AG09309 (cell line): ENCODE data around the gene FARS2.

Experiments used
- DNase-seq: peaks from one replicate; pipeline ENCODE4 v3.0.0-alpha.2; 2010; ENCODE audit warnings: low read depth
- H3K4me3 ChIP-seq: 2 replicates; pipeline ENCODE4 v1.5.1; 2011; ENCODE audit warnings: mild to moderate bottlenecking, low read depth, low read length, moderate library complexity; ENCODE audit not compliant: control insufficient read depth
- TF ChIP-seq, protein P1 (sequence below): IDR thresholded peaks from 2 replicates; pipeline ENCODE4 v1.5.1; 2011; ENCODE audit warnings: mild to moderate bottlenecking, low read depth, low read length, inconsistent platforms; ENCODE audit not compliant: insufficient read depth, control insufficient read depth; ENCODE audit errors: missing control alignments

The FARS2 gene

DNA sequence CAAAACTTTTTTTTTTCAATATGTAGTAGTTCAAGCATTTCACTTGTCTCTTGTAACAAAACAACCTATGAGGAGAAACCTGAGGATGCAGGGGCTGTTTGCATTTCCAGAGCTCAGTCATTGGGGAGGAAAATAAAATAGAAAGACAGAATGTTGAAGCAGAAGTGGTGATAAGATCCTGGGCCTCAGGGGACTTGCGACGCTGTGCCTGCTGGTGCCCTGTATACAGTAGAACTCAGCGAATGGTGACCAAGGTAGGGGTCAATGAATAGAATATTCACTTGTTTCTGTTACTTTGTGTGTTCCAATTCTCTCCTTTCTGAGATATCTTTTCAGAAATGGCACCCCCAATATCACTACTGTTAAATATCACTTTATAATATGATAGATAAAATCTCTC lies 271.6 kb downstream of the FARS2 start:
- no peak for DNase-seq
- H3K4me3 ChIP-seq, result no peak overlapping the region
- TF ChIP-seq, protein P1, sequence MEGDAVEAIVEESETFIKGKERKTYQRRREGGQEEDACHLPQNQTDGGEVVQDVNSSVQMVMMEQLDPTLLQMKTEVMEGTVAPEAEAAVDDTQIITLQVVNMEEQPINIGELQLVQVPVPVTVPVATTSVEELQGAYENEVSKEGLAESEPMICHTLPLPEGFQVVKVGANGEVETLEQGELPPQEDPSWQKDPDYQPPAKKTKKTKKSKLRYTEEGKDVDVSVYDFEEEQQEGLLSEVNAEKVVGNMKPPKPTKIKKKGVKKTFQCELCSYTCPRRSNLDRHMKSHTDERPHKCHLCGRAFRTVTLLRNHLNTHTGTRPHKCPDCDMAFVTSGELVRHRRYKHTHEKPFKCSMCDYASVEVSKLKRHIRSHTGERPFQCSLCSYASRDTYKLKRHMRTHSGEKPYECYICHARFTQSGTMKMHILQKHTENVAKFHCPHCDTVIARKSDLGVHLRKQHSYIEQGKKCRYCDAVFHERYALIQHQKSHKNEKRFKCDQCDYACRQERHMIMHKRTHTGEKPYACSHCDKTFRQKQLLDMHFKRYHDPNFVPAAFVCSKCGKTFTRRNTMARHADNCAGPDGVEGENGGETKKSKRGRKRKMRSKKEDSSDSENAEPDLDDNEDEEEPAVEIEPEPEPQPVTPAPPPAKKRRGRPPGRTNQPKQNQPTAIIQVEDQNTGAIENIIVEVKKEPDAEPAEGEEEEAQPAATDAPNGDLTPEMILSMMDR, result no peak

DNA sequence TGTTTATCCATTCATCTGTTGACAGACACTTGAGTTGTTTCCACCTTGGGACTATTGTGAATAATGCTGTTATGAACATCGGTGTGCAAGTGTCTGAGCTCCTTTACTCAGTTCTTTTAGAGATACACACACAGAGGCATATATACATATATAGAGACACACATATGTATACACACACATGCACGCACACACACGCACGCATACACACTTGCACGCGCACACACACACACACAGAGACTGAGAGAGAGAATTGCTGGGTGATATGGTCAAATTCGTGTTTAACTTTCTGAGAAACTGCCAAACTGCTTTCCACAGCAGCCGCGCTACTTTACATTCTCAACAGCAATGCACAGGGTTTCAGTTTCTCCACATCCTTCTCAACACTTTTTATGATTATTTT lies 273.3 kb downstream of the FARS2 start:
- no peak overlapping the region for H3K4me3 ChIP-seq
- DNase-seq, result no peak
- TF ChIP-seq, protein P1, result no peak

DNA sequence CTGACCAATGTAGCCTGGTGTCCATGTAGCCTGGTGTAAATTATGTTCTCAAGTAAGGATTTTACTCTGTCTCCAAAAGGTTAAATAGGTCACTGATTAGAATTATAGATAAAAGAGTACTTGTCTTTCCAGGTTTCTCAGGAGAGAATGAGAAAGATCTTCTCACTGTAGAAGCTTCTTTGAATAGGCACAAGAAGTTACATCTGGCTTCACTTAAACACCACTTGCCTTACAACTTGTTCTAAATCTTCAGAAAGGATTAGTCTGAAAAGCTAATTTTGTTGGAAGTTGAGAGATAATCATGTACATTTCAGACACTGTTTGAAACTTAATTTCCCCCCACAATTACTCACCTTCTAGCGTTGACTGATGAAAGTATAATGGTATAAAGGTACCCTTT lies 275.3 kb downstream of the FARS2 start:
- DNase-seq, result no peak
- H3K4me3 ChIP-seq, result no peak overlapping the region
- TF ChIP-seq, protein P1, result no peak

DNA sequence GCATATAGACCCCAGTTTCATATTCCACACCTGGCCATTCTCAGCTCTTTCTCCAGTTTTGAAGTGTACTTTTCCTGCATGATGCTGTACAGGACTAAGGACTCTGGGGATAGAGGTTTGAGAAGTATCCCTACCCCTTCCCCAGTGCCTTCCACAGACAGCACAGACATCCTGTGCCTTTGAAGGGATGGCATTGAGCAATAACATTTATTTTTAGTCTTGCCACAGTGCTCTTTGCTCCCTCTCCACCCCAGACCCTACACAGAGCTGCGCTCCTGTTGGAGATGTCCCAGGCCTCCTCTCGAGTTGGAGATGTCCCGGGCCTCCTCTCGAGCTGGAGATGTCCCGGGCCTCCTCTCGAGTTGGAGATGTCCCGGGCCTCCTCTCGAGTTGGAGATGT lies 275.8 kb downstream of the FARS2 start:
- DNase-seq, result no peak
- TF ChIP-seq, protein P1, result no peak
- no peak overlapping the region for H3K4me3 ChIP-seq

DNA sequence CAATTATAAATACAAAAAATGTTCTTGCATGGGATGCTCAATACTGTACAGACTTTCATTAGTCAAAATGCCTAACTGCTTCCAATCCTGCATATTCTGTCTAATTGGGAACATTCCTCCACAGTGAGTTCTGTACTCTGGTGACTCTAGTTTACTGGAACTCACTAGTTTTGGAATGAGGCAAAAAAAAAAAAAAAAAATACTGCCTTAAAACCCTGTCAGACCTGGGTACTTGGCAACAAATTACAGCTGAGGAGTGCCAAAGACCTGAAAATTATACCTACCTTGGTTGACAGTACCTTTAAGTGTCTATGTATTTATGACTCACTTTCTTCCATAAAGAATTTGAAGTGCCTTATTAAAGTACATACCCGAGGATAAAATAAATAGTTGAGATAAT lies 276.7 kb downstream of the FARS2 start:
- TF ChIP-seq, protein P1, result no peak

DNA sequence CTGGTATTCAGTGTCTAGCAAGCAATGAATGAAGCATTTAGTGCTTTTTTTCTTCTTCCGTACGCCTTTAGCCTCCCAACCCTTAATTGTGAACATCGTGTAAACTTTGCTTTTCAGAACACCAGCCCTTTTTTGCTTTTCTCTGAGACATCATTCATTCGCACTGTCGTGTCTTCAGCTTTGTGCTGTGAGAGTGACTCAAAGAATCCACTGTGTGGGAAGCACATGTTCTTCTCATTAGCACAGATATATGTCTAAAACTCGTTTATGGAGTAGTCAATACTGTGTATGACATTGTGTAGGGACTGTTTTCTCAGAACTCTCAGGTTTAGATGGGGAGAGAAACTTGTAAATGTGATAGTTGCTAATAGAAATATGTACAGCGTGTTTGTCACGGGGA lies 279.1 kb downstream of the FARS2 start:
- no peak overlapping the region for H3K4me3 ChIP-seq
- peak; percentile 7 for DNase-seq
- TF ChIP-seq, protein P1, result no peak

More for the DNA sequence above, 276.7 kb downstream of the FARS2 start:
- peak; percentile 34 for DNase-seq
- H3K4me3 ChIP-seq, result no peak overlapping the region

DNA sequence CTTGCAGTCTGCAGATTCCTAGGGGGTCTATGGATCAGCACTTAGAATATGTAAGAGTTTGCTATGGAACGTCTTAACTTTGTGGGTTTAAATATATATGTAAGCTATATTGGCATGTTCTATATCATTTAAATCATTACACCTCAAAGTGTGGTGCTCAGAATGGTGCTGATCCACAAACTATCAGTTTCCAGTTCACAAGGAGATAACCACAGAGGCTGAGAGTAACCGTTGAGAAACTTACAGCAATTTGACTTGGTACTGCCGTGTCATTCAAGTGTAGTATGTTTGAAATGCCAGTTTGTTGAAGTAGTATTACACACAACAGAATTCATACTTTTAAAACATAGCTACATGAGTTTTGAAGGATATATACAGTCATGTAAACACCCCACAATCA lies 279.7 kb downstream of the FARS2 start:
- TF ChIP-seq, protein P1, result no peak
- DNase-seq, result no peak
- no peak overlapping the region for H3K4me3 ChIP-seq
